Adrenal gland (tissue), 12 donors: Measurements from ENCODE around the gene FNDC5. TPM values are rescaled to one million over a fixed set of nuclear protein-coding genes. Genes with fewer than 3 reads are reported as not detected.

ENCODE experiments used
- DNase-seq, 7 donors: peaks; one replicate each; pipeline ENCODE4 v3.0.0-alpha.2; 2019 to 2020
- H3K27ac ChIP-seq, 5 donors: fragments of 200-600 bp; sonication (generic) in 4 of 5; 1 replicate in 3 of 5; 2 replicates in 2 of 5; pipeline versions ENCODE4 v1.5.1 to v1.8.0; 2016 to 2020; ENCODE audit warnings: mild to moderate bottlenecking in 1 of 5
- H3K27me3 ChIP-seq: fragments of 200-600 bp; 2 replicates; pipeline ENCODE4 v1.8.0; 2021
- H3K36me3 ChIP-seq, 2 donors: fragments of 200-600 bp; replicated peaks in 1 of 2; 1 replicate in 1 of 2; 2 replicates in 1 of 2; pipeline versions ENCODE4 v1.5.1 to v1.8.0; 2018 to 2022
- H3K4me1 ChIP-seq, 2 donors: fragments of 200-600 bp; replicated peaks in 1 of 2; 1 replicate in 1 of 2; 2 replicates in 1 of 2; pipeline versions ENCODE4 v1.5.1 to v1.8.0; 2018 to 2021
- H3K4me3 ChIP-seq, 4 donors: fragments of 200-600 bp; sonication (generic) in 3 of 4; one replicate each; pipeline ENCODE4 v1.5.1; 2016 to 2018
- H3K9me3 ChIP-seq, 3 donors: fragments of 200-600 bp; sonication (generic) in 1 of 3; replicated peaks in 1 of 3; 1 replicate in 2 of 3; 2 replicates in 1 of 3; pipeline versions ENCODE4 v1.5.1 to v1.8.0; 2016 to 2021
- POLR2A ChIP-seq, 2 donors: fragments of 450-650 bp; IDR thresholded peaks; one replicate each; pipeline ENCODE4 v1.6.1; 2017; ENCODE audit warnings: antibody characterized with exemption in 2 of 2, mild to moderate bottlenecking in 2 of 2, moderate library complexity in 1 of 2
- WGBS, 4 donors: extraction: QIAGEN DNeasy Blood & Tissue Kit in 2 of 4; methylation state at CpG; one replicate each; pipeline versions ENCODE4 v1.1.5 to v1.1.7; 2013 to 2017; 5-methylcytosine and 5-hydroxymethylcytosine counted together
- intact Hi-C, 2 donors: fragments of 100-400 bp; cut with DNase I; formaldehyde crosslinking; loops; one replicate each; pipeline versions ENCODE4 v1.14.1 to v1.15.0; 2022 to 2023
- polyA plus RNA-seq, 3 donors: library from polyadenylated mRNA; stranded (reverse); fragments of 200-250 nt in 2 of 3; fragments of 350-450 nt in 1 of 3; fragmentation: Illumina TruSeq in 1 of 3; extraction: RNeasy Lipid Tissue Mini Kit (QIAGEN cat#74804) in 1 of 3; gene quantifications; one replicate each; pipeline ENCODE4 v1.2.3, GENCODE V29; 2013 to 2014
- total RNA-seq, 9 donors: library from RNA; depleted of rRNA in 4 of 9; stranded (reverse); fragments of >200 nt in 4 of 9; fragments of 120-200 nt in 1 of 9; fragmentation: NEBNext Ultra II Directional in 1 of 9; extraction: Animal tissue kit (Norgen Biotek cat#: 25700) in 1 of 9; gene quantifications; one replicate each; pipeline versions ENCODE4 v1.1.0 to v1.2.4, GENCODE V29; 2013 to 2023
- TF ChIP-seq, protein P1 (sequence below), 6 experiments: fragments of 450-650 bp in 4 of 6; fragments of 200-600 bp in 2 of 6; sonication (generic) in 1 of 6; IDR thresholded peaks; 1 replicate in 5 of 6; 2 replicates in 1 of 6; pipeline versions ENCODE4 v1.5.1 to v1.8.0; 2016 to 2021; ENCODE audit warnings: antibody characterized with exemption in 6 of 6, mild to moderate bottlenecking in 2 of 6, moderate library complexity in 1 of 6
- donor health status: healthy with polysubstance abuse.
- donor health status: Bipolar disorder and iron deficiency.
- donor health status: DM: yes; HTN: yes; CAD: no.
- donor health status: DM: no; HTN: no; CAD: no.
- donor health status: DM: no; HTN: no; CAD: no.
- donor health status: DM: yes; HTN: yes; CAD: no.

FNDC5 gene
- total and polyA plus RNA-seq, 12 donors = 12.6 to 72.0 (median 39.0) TPM

DNA sequence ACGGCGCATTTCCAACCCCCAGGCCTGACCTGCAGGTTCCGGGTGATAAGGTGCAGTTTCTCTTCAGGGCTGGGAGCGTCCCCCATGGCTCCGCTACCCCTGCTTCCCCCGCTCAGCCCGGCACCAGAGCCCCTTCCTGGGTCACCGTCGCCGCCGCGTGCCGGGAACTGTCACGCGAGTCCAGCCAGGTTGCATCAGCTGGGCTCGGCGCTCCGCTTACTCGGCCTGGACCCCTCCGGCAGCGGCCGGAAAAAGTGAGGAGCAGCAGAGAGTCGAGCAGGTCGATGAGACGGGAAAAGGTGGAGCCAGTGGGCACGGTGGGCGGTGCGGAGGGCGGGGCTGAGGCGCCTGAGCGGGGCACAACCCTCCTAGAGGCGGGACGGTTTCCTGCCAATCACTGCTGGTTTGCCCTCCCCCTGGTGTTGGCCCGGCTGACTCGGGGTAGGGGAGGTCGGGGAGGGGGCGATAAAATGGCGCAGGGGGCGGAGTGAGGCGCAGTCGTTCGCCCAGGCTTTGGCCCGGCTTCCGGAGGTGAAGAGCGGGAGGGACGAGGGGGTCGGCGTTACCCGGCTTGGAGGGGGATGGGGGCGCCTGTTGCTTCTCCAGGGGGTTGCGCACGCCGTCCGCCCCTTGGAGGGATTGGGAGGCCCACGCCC is 53.4 kb downstream of the FNDC5 start, which contains the start of the genes S100PBP and YARS1:
S100PBP (plus strand) TSS at position 495 of the 656 bp plus-strand sequence. CDS start 8,447 bp downstream, outside the sequence.
YARS1 (minus strand) TSS at position 200 of the 656 bp plus-strand sequence; CDS start at position 86, 114 bp downstream.
- WGBS, 4 donors = 0 to 1% (median 0%) methylated on average over 4 to 55 of the region's 55 CpGs
- Histone ChIP-seq H3K36me3 (no peaks in the 10 kb centered on the region), H3K27me3 (no peaks in the 10 kb centered on the region), H3K4me1 (peaks cover 50 to 52% of the 10 kb centered on the region in 2 donors), H3K4me3 (peak within 1 kb of the TSS; percentile 33 to 96 (median 88)), H3K27ac (peak within 1 kb of the TSS; percentile 90 to 99 (median 93)), H3K9me3 (no peaks in the 10 kb centered on the region)
- intact Hi-C loops = no loop called here
- DNase-seq = peak; percentile 99 to 100 (median 100)
- peak; percentile 59 to 88 for TF ChIP-seq POLR2A (IDR thresholded peaks at IDR 0.05)
- TF ChIP-seq, protein P1, sequence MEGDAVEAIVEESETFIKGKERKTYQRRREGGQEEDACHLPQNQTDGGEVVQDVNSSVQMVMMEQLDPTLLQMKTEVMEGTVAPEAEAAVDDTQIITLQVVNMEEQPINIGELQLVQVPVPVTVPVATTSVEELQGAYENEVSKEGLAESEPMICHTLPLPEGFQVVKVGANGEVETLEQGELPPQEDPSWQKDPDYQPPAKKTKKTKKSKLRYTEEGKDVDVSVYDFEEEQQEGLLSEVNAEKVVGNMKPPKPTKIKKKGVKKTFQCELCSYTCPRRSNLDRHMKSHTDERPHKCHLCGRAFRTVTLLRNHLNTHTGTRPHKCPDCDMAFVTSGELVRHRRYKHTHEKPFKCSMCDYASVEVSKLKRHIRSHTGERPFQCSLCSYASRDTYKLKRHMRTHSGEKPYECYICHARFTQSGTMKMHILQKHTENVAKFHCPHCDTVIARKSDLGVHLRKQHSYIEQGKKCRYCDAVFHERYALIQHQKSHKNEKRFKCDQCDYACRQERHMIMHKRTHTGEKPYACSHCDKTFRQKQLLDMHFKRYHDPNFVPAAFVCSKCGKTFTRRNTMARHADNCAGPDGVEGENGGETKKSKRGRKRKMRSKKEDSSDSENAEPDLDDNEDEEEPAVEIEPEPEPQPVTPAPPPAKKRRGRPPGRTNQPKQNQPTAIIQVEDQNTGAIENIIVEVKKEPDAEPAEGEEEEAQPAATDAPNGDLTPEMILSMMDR (IDR thresholded peaks at IDR 0.05) = peak in 3 of 6 experiments; percentile 9 to 32 (median 32)

DNA sequence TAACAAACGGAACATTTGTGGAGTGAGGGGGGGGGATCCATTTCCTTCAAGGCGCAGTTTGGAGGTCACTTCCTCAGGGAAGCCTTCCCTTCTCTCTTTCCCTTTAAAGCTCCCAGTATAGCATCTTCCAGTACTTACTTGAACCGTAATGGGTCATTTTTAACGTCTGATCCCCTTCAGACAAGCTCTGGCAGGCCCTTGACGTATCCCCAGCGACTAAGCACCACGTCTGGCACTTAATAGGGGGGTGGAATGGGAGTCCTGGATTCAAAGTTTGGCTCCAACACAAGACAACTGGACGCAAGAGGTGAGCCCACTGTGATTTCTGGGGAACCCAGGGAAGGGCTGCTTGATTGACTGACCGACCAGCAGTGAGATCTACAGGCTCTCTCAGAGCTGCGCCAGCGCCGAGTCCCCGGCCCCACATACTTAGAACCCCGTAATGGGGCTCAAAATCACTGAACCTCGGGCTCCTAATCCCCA is 54.0 kb downstream of the FNDC5 start:
- H3K4me3 ChIP-seq = peak overlapping the region; percentile 17 to 96 (median 88)
- DNase-seq = peak in 4 of 7 donors; percentile 38 to 71 (median 42)
- no peaks in the 10 kb centered on the region for H3K9me3 ChIP-seq
- H3K27ac ChIP-seq = peak overlapping the region; percentile 90 to 99 (median 93)
- TF ChIP-seq, protein P1 (IDR thresholded peaks at IDR 0.05) = no peak
- no peak for TF ChIP-seq POLR2A (IDR thresholded peaks at IDR 0.05)
- WGBS, 4 donors = 0 to 1% (median 0%) methylated on average over 9 to 15 of the region's 15 CpGs
- H3K4me1 ChIP-seq = peaks cover 56 to 58% of the 10 kb centered on the region in 2 donors
- no peaks in the 10 kb centered on the region for H3K36me3 ChIP-seq
- no peaks in the 10 kb centered on the region for H3K27me3 ChIP-seq
- intact Hi-C loops = no loop called here

DNA sequence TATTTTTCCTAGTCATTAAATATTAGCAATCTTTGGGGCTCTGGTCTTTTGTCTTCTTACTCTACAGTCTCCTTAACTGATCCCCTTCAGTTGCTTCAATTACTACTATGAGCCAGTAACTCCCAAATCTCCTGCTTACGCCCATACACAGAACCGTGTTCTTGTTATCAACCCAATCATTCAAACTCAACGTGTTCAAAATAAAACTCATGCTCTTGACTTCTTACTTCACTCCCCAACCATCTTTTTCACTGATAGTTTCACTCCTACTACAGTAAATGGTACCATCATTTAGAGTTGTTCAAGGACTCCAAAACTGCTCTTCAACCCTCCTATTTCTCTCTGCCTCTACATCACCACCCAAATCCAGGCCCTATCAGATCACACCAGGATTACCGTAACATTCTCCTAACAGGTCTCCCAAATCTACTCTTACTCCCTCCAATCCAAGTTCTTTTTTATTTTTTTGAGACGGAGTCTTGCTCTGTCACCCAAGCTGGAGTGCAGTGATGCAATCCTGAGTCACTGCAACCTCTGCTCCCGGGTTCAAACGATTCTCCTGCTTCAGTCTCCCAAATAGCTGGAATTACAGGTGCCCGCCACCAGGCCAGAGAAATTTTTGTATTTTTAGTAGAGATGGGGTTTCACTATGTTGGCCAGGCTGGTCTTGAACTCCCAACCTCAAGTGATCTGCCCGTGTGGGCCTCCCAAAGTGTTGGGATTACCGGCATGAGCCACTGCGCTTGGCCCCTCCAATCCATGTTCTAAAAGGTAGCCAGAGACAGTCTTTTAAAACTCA is 56.6 kb downstream of the FNDC5 start:
- Histone ChIP-seq H3K27ac (peak overlapping the region in 4 of 5 donors; percentile 48 to 99 (median 60)), H3K4me1 (peaks cover 63 to 69% of the 10 kb centered on the region in 2 donors), H3K27me3 (no peaks in the 10 kb centered on the region), H3K4me3 (no peak overlapping the region), H3K9me3 (no peaks in the 10 kb centered on the region), H3K36me3 (peaks cover 0 to 19% of the 10 kb centered on the region in 2 donors)
- DNase-seq = peak in 6 of 7 donors; percentile 56 to 73 (median 65)
- WGBS, 4 donors = 64 to 73% (median 68%) methylated on average over 11 of the region's 11 CpGs
- intact Hi-C loops = no loop called here
- TF ChIP-seq POLR2A (IDR thresholded peaks at IDR 0.05) = no peak
- TF ChIP-seq, protein P1 (IDR thresholded peaks at IDR 0.05) = peak in 2 of 6 experiments; percentile 23 to 24

Other genes starting within 250 kb of the FNDC5 start
- 10 to 100 TPM in 8 of 9 donors, 1 to 10 TPM in 1; 9.7 to 53.6 (median 34.2) TPM for gene ZBTB8OS, start 220.4 kb downstream of the FNDC5 start, total RNA-seq
- 10 to 100 TPM; 64.9 to 83.0 (median 77.2) TPM for gene ZBTB8OS, start 220.4 kb downstream of the FNDC5 start, polyA plus RNA-seq
- 100 to 1,000 TPM in 8 of 9 donors, 10 to 100 TPM in 1; 99.1 to 212 (median 150) TPM for gene RBBP4, start 219.7 kb downstream of the FNDC5 start, total RNA-seq
- gene RBBP4, start 219.7 kb downstream of the FNDC5 start, polyA plus RNA-seq = 100 to 1,000 TPM in 1 of 3 donors, 10 to 100 TPM in 2; 24.8 to 177 (median 35.0) TPM
- 10 to 100 TPM in 4 of 9 donors, 1 to 10 TPM in 5; 5.6 to 35.4 (median 7.0) TPM for gene SYNC, start 168.1 kb downstream of the FNDC5 start, total RNA-seq
- gene SYNC, start 168.1 kb downstream of the FNDC5 start, polyA plus RNA-seq = 10 to 100 TPM in 1 of 3 donors, 1 to 10 TPM in 2; 3.2 to 15.2 (median 5.8) TPM
- 100 to 1,000 TPM in 5 of 9 donors, 10 to 100 TPM in 4; 73.9 to 190 (median 103) TPM for gene YARS1, start 53.6 kb downstream of the FNDC5 start, total RNA-seq
- gene YARS1, start 53.6 kb downstream of the FNDC5 start, polyA plus RNA-seq = 100 to 1,000 TPM in 1 of 3 donors, 10 to 100 TPM in 2; 55.5 to 183 (median 56.1) TPM
- 10 to 100 TPM; 14.0 to 50.1 (median 38.1) TPM for gene S100PBP, start 53.3 kb downstream of the FNDC5 start, total RNA-seq
- 10 to 100 TPM; 14.0 to 45.9 (median 22.4) TPM for gene S100PBP, start 53.3 kb downstream of the FNDC5 start, polyA plus RNA-seq
- gene HPCA, start 15.6 kb upstream of the FNDC5 start, total RNA-seq = under 1 TPM in 3 of 9 donors, not detected in 6; 0.17 to 0.70 (median 0.28) TPM
- gene HPCA, start 15.6 kb upstream of the FNDC5 start, polyA plus RNA-seq = 1 to 10 TPM in 1 of 3 donors, under 1 TPM in 2; 0.54 to 3.1 (median 0.70) TPM
- gene TMEM54, start 30.5 kb upstream of the FNDC5 start, total RNA-seq = 100 to 1,000 TPM in 1 of 9 donors, 10 to 100 TPM in 7, 1 to 10 TPM in 1; 1.3 to 123 (median 21.4) TPM
- 10 to 100 TPM in 2 of 3 donors, 1 to 10 TPM in 1; 4.1 to 23.2 (median 19.2) TPM for gene TMEM54, start 30.5 kb upstream of the FNDC5 start, polyA plus RNA-seq
- gene RNF19B, start 93.9 kb upstream of the FNDC5 start, total RNA-seq = 10 to 100 TPM in 8 of 9 donors, 1 to 10 TPM in 1; 5.7 to 36.5 (median 24.3) TPM
- 10 to 100 TPM in 1 of 3 donors, 1 to 10 TPM in 2; 4.7 to 10.5 (median 6.7) TPM for gene RNF19B, start 93.9 kb upstream of the FNDC5 start, polyA plus RNA-seq
- 100 to 1,000 TPM; 105 to 193 (median 145) TPM for gene AK2, start 166.0 kb upstream of the FNDC5 start, total RNA-seq
- 100 to 1,000 TPM in 1 of 3 donors, 10 to 100 TPM in 2; 55.3 to 245 (median 75.7) TPM for gene AK2, start 166.0 kb upstream of the FNDC5 start, polyA plus RNA-seq
- gene AZIN2, start 210.2 kb upstream of the FNDC5 start, total RNA-seq = 10 to 100 TPM in 6 of 9 donors, 1 to 10 TPM in 3; 5.1 to 18.9 (median 10.8) TPM
- gene AZIN2, start 210.2 kb upstream of the FNDC5 start, polyA plus RNA-seq = 10 to 100 TPM in 1 of 3 donors, 1 to 10 TPM in 2; 2.3 to 14.7 (median 7.8) TPM